OCI-LY7 (cell line): ENCODE measurements around the gene KCNE4. TPM values are rescaled to one million over a fixed set of nuclear protein-coding genes. Genes with fewer than 3 reads are reported as not detected.
A peak's percentile ranks its signal among the peaks of the same experiment; 100 is the strongest.

Experiments
- BruUV-seq: library from RNA; stranded (reverse); fragments of 400-500 nt; replicated peaks from 2 replicates; lab custom pipeline; 2021; lab: Mats Ljungman, UMichigan
- CTCF ChIA-PET: fragments of 300-600 bp; sonication (Branson Sonifier 250); formaldehyde crosslinking; loops from one replicate; lab custom pipeline; 2022; ENCODE audit warnings: antibody characterized with exemption; ENCODE audit not compliant: unreplicated experiment; lab: Charles Lee
- POLR2A ChIA-PET: fragments of 300-600 bp; sonication (Branson Sonifier 250); formaldehyde crosslinking; loops from one replicate; lab custom pipeline; 2022; ENCODE audit warnings: antibody characterized with exemption; lab: Charles Lee
- DNase-seq: peaks from one replicate; pipeline ENCODE4 v3.0.0-alpha.2; 2015; ENCODE audit warnings: low spot score
- H2AFZ ChIP-seq: fragments of 200-600 bp; sonication (generic), shearing (Covaris generic); 2 replicates; pipeline ENCODE4 v1.6.1; 2014; ENCODE audit warnings: mild to moderate bottlenecking, antibody characterized with exemption, low read length, moderate library complexity
- H3K27ac ChIP-seq: fragments of 200-600 bp; sonication (generic); 2 replicates; pipeline ENCODE4 v1.5.1; 2014; ENCODE audit warnings: mixed run types, low read depth, mild to moderate bottlenecking, moderate library complexity, low read length, inconsistent platforms; ENCODE audit not compliant: poor library complexity, severe bottlenecking
- H3K36me3 ChIP-seq: fragments of 200-600 bp; sonication (generic); 2 replicates; pipeline ENCODE4 v1.6.1; 2014; ENCODE audit warnings: mild to moderate bottlenecking, antibody characterized with exemption, low read length, moderate library complexity, mixed read lengths; ENCODE audit not compliant: insufficient read depth
- H3K4me1 ChIP-seq: fragments of 200-600 bp; sonication (generic); 2 replicates; pipeline ENCODE4 v1.5.1; 2014; ENCODE audit warnings: mild to moderate bottlenecking, low read length; ENCODE audit not compliant: insufficient read depth, poor library complexity, severe bottlenecking
- H3K4me2 ChIP-seq: fragments of 200-600 bp; sonication (generic); 2 replicates; pipeline ENCODE4 v1.6.1; 2014; ENCODE audit warnings: mild to moderate bottlenecking, low read length
- H3K4me3 ChIP-seq: fragments of 200-600 bp; sonication (generic); 2 replicates; pipeline ENCODE4 v1.5.1; 2014; ENCODE audit warnings: mild to moderate bottlenecking, low read depth, low read length; ENCODE audit not compliant: poor library complexity, severe bottlenecking
- H3K79me2 ChIP-seq: fragments of 200-600 bp; sonication (generic); 2 replicates; pipeline ENCODE4 v1.6.1; 2016; ENCODE audit warnings: low read depth, mild to moderate bottlenecking, low read length, moderate library complexity, mixed read lengths; ENCODE audit not compliant: insufficient read depth
- H3K9me2 ChIP-seq: fragments of 200-600 bp; sonication (generic); 2 replicates; pipeline ENCODE4 v1.6.1; 2016; ENCODE audit warnings: mild to moderate bottlenecking, low read length, mixed read lengths; ENCODE audit not compliant: insufficient read depth
- H3K9me3 ChIP-seq: fragments of 200-600 bp; sonication (generic); 2 replicates; pipeline ENCODE4 v1.6.1; 2014; ENCODE audit warnings: mild to moderate bottlenecking, mixed run types, low read length, mixed read lengths
- H4K20me1 ChIP-seq: fragments of 200-600 bp; sonication (generic); 2 replicates; pipeline ENCODE4 v1.6.1; 2014; ENCODE audit warnings: mild to moderate bottlenecking, antibody characterized with exemption, low read length, moderate library complexity, mixed read lengths; ENCODE audit not compliant: insufficient read depth
- EZH2phosphoT487 ChIP-seq: fragments of 200-600 bp; sonication (generic); IDR thresholded peaks from 2 replicates; pipeline ENCODE4 v1.6.1; 2018; ENCODE audit warnings: low read depth, borderline replicate concordance, mild to moderate bottlenecking, mixed run types, antibody characterized with exemption, low read length, moderate library complexity, mixed read lengths
- intact Hi-C: fragments of 100-400 bp; cut with micrococcal nuclease; formaldehyde crosslinking; loops from one replicate; pipeline ENCODE4 v1.10.0; 2022; ENCODE audit not compliant: unreplicated experiment
- total RNA-seq, 2 experiments: library from RNA; depleted of rRNA in 1 of 2; stranded (reverse); fragments of >200 nt in 1 of 2; shearing (Covaris generic) in 1 of 2; gene quantifications; 2 replicates each; pipeline ENCODE4 v1.2.3, GENCODE V29; 2014 to 2022
- TF ChIP-seq, protein P1 (sequence below): fragments of 200-600 bp; sonication (generic); conservative IDR thresholded peaks from 2 replicates; pipeline ENCODE4 v1.5.1; 2014; ENCODE audit warnings: mild to moderate bottlenecking, antibody characterized with exemption, low read length, moderate library complexity, mixed read lengths

KCNE4 gene
- total RNA-seq, 2 experiments from 2014 or later, result not detected

DNA sequence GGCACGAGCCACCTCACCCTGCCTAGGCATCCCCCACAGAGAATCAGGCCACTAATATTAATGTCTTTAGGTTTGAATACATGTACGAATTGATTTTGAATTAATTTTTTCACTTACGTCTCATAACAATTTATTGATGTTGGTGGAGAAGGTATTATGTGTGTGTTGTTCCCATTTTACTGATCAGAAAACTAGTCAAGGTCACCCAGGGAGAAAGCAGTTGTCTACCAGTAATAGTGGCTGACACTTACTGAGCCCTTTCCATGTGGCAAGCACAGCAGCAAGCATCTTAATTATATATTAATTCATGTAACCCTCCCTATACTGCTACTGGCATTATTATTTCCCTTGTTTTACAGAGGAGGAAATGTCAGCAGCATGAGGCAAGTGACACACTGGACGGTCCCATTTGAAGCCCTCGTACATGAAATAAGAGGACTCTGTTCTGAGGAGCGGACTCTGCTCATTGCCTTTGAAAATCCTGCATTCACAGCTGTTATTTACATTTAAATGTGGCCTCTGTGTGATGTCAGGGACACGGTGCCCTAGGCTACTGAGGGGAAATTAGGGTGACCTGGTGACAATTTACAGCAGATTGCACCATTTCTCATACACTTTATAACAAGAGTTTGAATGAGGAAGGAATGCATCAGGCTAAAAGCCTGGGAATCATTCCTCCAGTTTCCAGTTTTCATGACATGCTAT, 30.9 kb upstream of the KCNE4 start:
- H3K4me3 ChIP-seq, result no peak overlapping the region
- POLR2A ChIA-PET, result no interaction called here
- H3K27ac ChIP-seq, result no peak overlapping the region
- DNase-seq, result no peak
- H3K9me2 ChIP-seq, result no peaks in the 10 kb centered on the region
- CTCF ChIA-PET, result no interaction called here
- no peak overlapping the region for H2AFZ ChIP-seq
- H3K36me3 ChIP-seq, result no peaks in the 10 kb centered on the region
- BruUV-seq, result no TSS peak
- no peaks in the 10 kb centered on the region for H4K20me1 ChIP-seq
- no peaks in the 10 kb centered on the region for H3K4me1 ChIP-seq
- TF ChIP-seq EZH2phosphoT487, result no peak
- TF ChIP-seq, protein P1, sequence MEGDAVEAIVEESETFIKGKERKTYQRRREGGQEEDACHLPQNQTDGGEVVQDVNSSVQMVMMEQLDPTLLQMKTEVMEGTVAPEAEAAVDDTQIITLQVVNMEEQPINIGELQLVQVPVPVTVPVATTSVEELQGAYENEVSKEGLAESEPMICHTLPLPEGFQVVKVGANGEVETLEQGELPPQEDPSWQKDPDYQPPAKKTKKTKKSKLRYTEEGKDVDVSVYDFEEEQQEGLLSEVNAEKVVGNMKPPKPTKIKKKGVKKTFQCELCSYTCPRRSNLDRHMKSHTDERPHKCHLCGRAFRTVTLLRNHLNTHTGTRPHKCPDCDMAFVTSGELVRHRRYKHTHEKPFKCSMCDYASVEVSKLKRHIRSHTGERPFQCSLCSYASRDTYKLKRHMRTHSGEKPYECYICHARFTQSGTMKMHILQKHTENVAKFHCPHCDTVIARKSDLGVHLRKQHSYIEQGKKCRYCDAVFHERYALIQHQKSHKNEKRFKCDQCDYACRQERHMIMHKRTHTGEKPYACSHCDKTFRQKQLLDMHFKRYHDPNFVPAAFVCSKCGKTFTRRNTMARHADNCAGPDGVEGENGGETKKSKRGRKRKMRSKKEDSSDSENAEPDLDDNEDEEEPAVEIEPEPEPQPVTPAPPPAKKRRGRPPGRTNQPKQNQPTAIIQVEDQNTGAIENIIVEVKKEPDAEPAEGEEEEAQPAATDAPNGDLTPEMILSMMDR, result no peak
- H3K4me2 ChIP-seq, result no peak overlapping the region
- H3K9me3 ChIP-seq, result no peaks in the 10 kb centered on the region
- no peaks in the 10 kb centered on the region for H3K79me2 ChIP-seq
- intact Hi-C loops, result no loop called here

DNA sequence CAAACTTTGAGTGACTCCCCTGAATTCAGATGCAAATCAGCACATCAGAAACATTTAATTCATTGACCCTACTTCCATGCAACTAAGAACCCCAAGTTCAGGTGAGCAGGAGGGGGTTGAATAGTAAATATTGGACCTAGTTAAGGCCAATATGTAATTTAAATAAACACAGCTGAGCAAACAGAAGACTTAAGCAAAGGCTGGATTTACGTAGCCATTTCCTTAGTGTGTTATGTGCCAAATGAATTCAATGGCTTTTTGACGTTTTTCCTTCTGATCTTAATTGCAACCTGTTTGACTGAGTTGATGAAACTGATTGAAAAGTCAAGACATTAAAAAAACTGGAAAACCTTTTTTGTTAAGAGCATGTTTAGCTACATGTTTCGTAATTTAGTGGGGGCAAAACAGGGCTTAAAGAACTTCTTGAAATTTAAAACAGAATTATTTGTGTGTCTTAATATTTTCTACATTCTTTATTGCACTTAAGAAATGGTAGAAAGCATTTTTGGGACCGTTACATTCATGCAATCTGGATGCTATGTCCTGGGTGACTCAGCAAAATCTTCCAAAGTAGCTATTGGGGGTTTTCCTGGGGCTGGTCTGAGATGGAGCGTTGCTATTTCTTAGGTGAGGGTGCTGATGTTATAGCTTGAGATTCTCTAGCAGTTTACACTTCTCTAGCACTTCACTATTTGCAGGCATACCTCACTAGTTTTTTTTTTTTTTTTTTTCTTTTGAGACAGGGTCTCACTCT, 25.5 kb upstream of the KCNE4 start:
- H3K4me1 ChIP-seq, result no peaks in the 10 kb centered on the region
- 0 out of 2 replicates have a peak overlapping the region, but pooled peaks have one; percentile 19 for H2AFZ ChIP-seq
- DNase-seq, result no peak
- H4K20me1 ChIP-seq, result no peaks in the 10 kb centered on the region
- H3K36me3 ChIP-seq, result no peaks in the 10 kb centered on the region
- BruUV-seq, result no TSS peak
- H3K27ac ChIP-seq, result no peak overlapping the region
- ChIA-PET CTCF (no interaction called here), POLR2A (interaction anchor here (0.6 to 0.9 kb wide), 4 partner anchors 11 to 1349 kb away, joined by 3 to 7 read pairs (median 4); no protein-coding TSS in a partner anchor)
- no peak for TF ChIP-seq EZH2phosphoT487
- TF ChIP-seq, protein P1, result no peak
- no peaks in the 10 kb centered on the region for H3K79me2 ChIP-seq
- no peaks in the 10 kb centered on the region for H3K9me3 ChIP-seq
- no peaks in the 10 kb centered on the region for H3K9me2 ChIP-seq
- no peak overlapping the region for H3K4me2 ChIP-seq
- intact Hi-C loops, result no loop called here
- H3K4me3 ChIP-seq, result no peak overlapping the region

DNA sequence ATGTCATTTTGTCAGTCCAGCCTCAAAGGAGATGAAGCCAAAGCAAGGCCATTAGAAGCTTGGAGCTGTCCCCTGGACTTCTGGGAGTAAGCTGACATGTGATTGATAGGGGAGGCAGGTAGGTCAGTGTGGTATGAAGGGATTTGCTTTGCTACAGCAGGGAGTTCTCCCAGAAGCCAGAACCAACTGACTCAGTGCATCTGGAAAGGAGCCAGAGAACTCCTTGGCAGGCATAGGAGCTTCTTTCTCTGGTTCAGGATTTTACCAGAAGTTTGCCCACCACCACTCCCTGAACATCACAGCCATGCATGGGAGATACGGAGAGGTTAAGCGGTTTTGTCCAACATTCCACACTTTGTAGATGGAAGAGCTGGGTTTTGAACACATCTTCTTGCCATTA, 24.5 kb upstream of the KCNE4 start:
- ChIA-PET POLR2A (interaction anchor here (1.1 kb wide), 1 partner anchor 18 kb away, joined by 3 read pairs; no protein-coding TSS in a partner anchor), CTCF (no interaction called here)
- intact Hi-C loops, result no loop called here
- Histone ChIP-seq H3K4me1 (no peaks in the 10 kb centered on the region), H2AFZ (no peak overlapping the region), H4K20me1 (no peaks in the 10 kb centered on the region), H3K36me3 (no peaks in the 10 kb centered on the region), H3K4me3 (no peak overlapping the region), H3K9me3 (no peaks in the 10 kb centered on the region), H3K9me2 (no peaks in the 10 kb centered on the region), H3K27ac (no peak overlapping the region), H3K79me2 (no peaks in the 10 kb centered on the region), H3K4me2 (no peak overlapping the region)
- TF ChIP-seq, protein P1, result no peak
- TF ChIP-seq EZH2phosphoT487, result no peak
- BruUV-seq, result no TSS peak
- DNase-seq, result no peak
